H9 (cell line): Measurements from ENCODE around the gene CTNNA3. TPM values are rescaled to one million over a fixed set of nuclear protein-coding genes. Genes with fewer than 3 reads are reported as not detected.

ENCODE experiments used
- DNase-seq: peaks from one replicate; pipeline ENCODE4 v3.0.0-alpha.2; 2017
- H2AFZ ChIP-seq: one replicate; pipeline ENCODE4 v1.6.1; 2013; ENCODE audit warnings: mild to moderate bottlenecking, low read length, control low read depth, moderate library complexity
- H2AK5ac ChIP-seq: 2 replicates; pipeline ENCODE4 v1.6.1; 2013; ENCODE audit warnings: low read length, control low read depth, mixed read lengths; ENCODE audit not compliant: insufficient read length
- H2BK120ac ChIP-seq: one replicate; pipeline ENCODE4 v1.6.1; 2013; ENCODE audit warnings: low read depth, mild to moderate bottlenecking, low read length, control low read depth, inconsistent platforms; ENCODE audit not compliant: poor library complexity, severe bottlenecking
- H2BK12ac ChIP-seq: 2 replicates; pipeline ENCODE4 v1.6.1; 2013; ENCODE audit warnings: low read length, control low read depth, mixed read lengths, low read depth; ENCODE audit not compliant: insufficient read length
- H2BK15ac ChIP-seq: 2 replicates; pipeline ENCODE4 v1.6.1; 2013; ENCODE audit warnings: low read depth, low read length, control low read depth
- H2BK20ac ChIP-seq: one replicate; pipeline ENCODE4 v1.6.1; 2013; ENCODE audit warnings: low read depth, mild to moderate bottlenecking, low read length, control low read depth, inconsistent platforms; ENCODE audit not compliant: poor library complexity, severe bottlenecking
- H2BK5ac ChIP-seq: 2 replicates; pipeline ENCODE4 v1.6.1; 2013; ENCODE audit warnings: low read length, control low read depth, mixed read lengths; ENCODE audit not compliant: insufficient read length
- H3K14ac ChIP-seq: 2 replicates; pipeline ENCODE4 v1.6.1; 2013; ENCODE audit warnings: low read length, control low read depth; ENCODE audit not compliant: insufficient read depth
- H3K18ac ChIP-seq: 2 replicates; pipeline ENCODE4 v1.6.1; 2013; ENCODE audit warnings: low read depth, mild to moderate bottlenecking, mixed read lengths, low read length, control low read depth; ENCODE audit not compliant: insufficient read length
- H3K23ac ChIP-seq: 2 replicates; pipeline ENCODE4 v1.6.1; 2013; ENCODE audit warnings: low read length, control low read depth, mixed read lengths, low read depth; ENCODE audit not compliant: insufficient read length
- H3K23me2 ChIP-seq: 2 replicates; pipeline ENCODE4 v1.6.1; 2013; ENCODE audit warnings: low read depth, mild to moderate bottlenecking, mixed read lengths, low read length, control low read depth; ENCODE audit not compliant: insufficient read length, poor library complexity, severe bottlenecking
- H3K27ac ChIP-seq: 2 replicates; pipeline ENCODE4 v1.5.1; 2013; ENCODE audit warnings: low read length, control low read depth, mixed read lengths, low read depth; ENCODE audit not compliant: insufficient read length
- H3K27me3 ChIP-seq: 2 replicates; pipeline ENCODE4 v1.6.1; 2013; ENCODE audit warnings: low read length, control low read depth, inconsistent platforms; ENCODE audit not compliant: insufficient read depth
- H3K4ac ChIP-seq: 2 replicates; pipeline ENCODE4 v1.6.1; 2013; ENCODE audit warnings: low read depth, mild to moderate bottlenecking, control low read depth, inconsistent platforms, low read length, moderate library complexity
- H3K4me1 ChIP-seq: 2 replicates; pipeline ENCODE4 v1.6.1; 2013; ENCODE audit warnings: low read length, control low read depth, inconsistent platforms; ENCODE audit not compliant: insufficient read depth
- H3K4me2 ChIP-seq: 2 replicates; pipeline ENCODE4 v1.6.1; 2013; ENCODE audit warnings: low read length, control low read depth, mixed read lengths; ENCODE audit not compliant: insufficient read length, insufficient read depth
- H3K56ac ChIP-seq: 2 replicates; pipeline ENCODE4 v1.6.1; 2013; ENCODE audit warnings: low read depth, mild to moderate bottlenecking, mixed read lengths, low read length, control low read depth; ENCODE audit not compliant: insufficient read length
- H3K79me1 ChIP-seq: 2 replicates; pipeline ENCODE4 v1.6.1; 2013; ENCODE audit warnings: low read depth, mild to moderate bottlenecking, moderate library complexity, low read length, control low read depth, inconsistent platforms; ENCODE audit not compliant: insufficient read depth, poor library complexity, severe bottlenecking
- H3K79me2 ChIP-seq: 2 replicates; pipeline ENCODE4 v1.6.1; 2013; ENCODE audit warnings: low read length, control low read depth, inconsistent platforms; ENCODE audit not compliant: insufficient read depth
- H3K9ac ChIP-seq: 2 replicates; pipeline ENCODE4 v1.6.1; 2013; ENCODE audit warnings: low read length, control low read depth, mixed read lengths; ENCODE audit not compliant: insufficient read length; ENCODE audit errors: extremely low read depth
- H3K9me3 ChIP-seq: one replicate; pipeline ENCODE4 v1.6.1; 2013; ENCODE audit warnings: low read depth, low read length, inconsistent platforms; ENCODE audit not compliant: control insufficient read depth
- H3T11ph ChIP-seq: one replicate; pipeline ENCODE4 v1.6.1; 2013; ENCODE audit warnings: mild to moderate bottlenecking, low read length, control low read depth, inconsistent platforms
- H4K20me1 ChIP-seq: one replicate; pipeline ENCODE4 v1.6.1; 2013; ENCODE audit not compliant: control insufficient read depth, insufficient read length, insufficient read depth
- H4K5ac ChIP-seq: 2 replicates; pipeline ENCODE4 v1.6.1; 2013; ENCODE audit warnings: low read depth, mild to moderate bottlenecking, mixed read lengths, low read length, control low read depth; ENCODE audit not compliant: insufficient read length
- H4K8ac ChIP-seq: replicated peaks from 2 replicates; pipeline ENCODE4 v1.6.1; 2013; ENCODE audit warnings: low read length, control low read depth, mixed read lengths, low read depth; ENCODE audit not compliant: insufficient read length
- H4K91ac ChIP-seq: 2 replicates; pipeline ENCODE4 v1.6.1; 2013; ENCODE audit warnings: low read depth, mild to moderate bottlenecking, moderate library complexity, mixed read lengths, low read length, control low read depth; ENCODE audit not compliant: insufficient read length
- H3K27ac Mint-ChIP-seq, 3 experiments: 2 replicates in 2 of 3; 3 replicates in 1 of 3; pipeline ENCODE4 v1.8.0; 2020 to 2021; ENCODE audit warnings: mixed read lengths in 3 of 3, mild to moderate bottlenecking in 1 of 3, moderate library complexity in 1 of 3
- H3K27me3 Mint-ChIP-seq: 2 replicates; pipeline ENCODE4 v1.8.0; 2021; ENCODE audit warnings: low read depth, mild to moderate bottlenecking, moderate library complexity, mixed read lengths
- H3K36me3 Mint-ChIP-seq, 3 experiments: 2 replicates in 2 of 3; 3 replicates in 1 of 3; pipeline ENCODE4 v1.8.0; 2020 to 2021; ENCODE audit warnings: low read depth in 3 of 3, mixed read lengths in 3 of 3; ENCODE audit not compliant: insufficient read depth in 1 of 3
- H3K4me1 Mint-ChIP-seq, 2 experiments: 2 replicates each; pipeline ENCODE4 v1.8.0; 2020; ENCODE audit warnings: mixed read lengths in 2 of 2
- H3K4me3 Mint-ChIP-seq, 2 experiments: 2 replicates in 1 of 2; 3 replicates in 1 of 2; pipeline ENCODE4 v1.8.0; 2020 to 2021; ENCODE audit warnings: mild to moderate bottlenecking in 2 of 2, mixed read lengths in 2 of 2, moderate library complexity in 1 of 2
- H3K9me3 Mint-ChIP-seq, 2 experiments: 2 replicates in 1 of 2; 3 replicates in 1 of 2; pipeline ENCODE4 v1.8.0; 2020; ENCODE audit warnings: mild to moderate bottlenecking in 2 of 2, mixed read lengths in 2 of 2, moderate library complexity in 1 of 2
- CTCF ChIP-seq: fragments of 200-600 bp; sonication (generic); conservative IDR thresholded peaks from 3 replicates; pipeline ENCODE4 v1.8.0; 2021; ENCODE audit warnings: antibody characterized with exemption, mild to moderate bottlenecking
- WGBS: extraction: QIAGEN DNeasy Blood & Tissue Kit; methylation state at CpG from one replicate; pipeline ENCODE4 v1.1.7; 2013; ENCODE audit warnings: missing lambda C conversion rate, low lambda C conversion rate, mixed read lengths; ENCODE audit not compliant: insufficient read length; ENCODE audit errors: extremely low coverage; 5-methylcytosine and 5-hydroxymethylcytosine counted together
- total RNA-seq: library from RNA; stranded (reverse); gene quantifications from 2 replicates; pipeline ENCODE4 v1.2.1, GENCODE V29; 2021

CTNNA3 gene
- total RNA-seq, 1 experiment from 2014 or later, result 3.3 TPM

- no peak for DNase-seq
- no peak overlapping the region for H3K56ac ChIP-seq
- H3K36me3 Mint-ChIP-seq, result peaks cover 0 to 2% (median 0%) of the 10 kb centered on the region in 3 experiments; a peak in 1 of 7 replicates
These were observed 449.9 kb downstream of the CTNNA3 start for GRCh38 chr10:67246066-67246555.

More at GRCh38 chr10:67246066-67246555, 449.9 kb downstream of the CTNNA3 start:
- H3T11ph ChIP-seq, result no peak overlapping the region
- WGBS, result no CpG with 5 or more reads among the region's 3 CpGs
- H4K91ac ChIP-seq, result no peak overlapping the region
- no peaks in the 10 kb centered on the region for H3K79me2 ChIP-seq
- Mint-ChIP-seq H3K27me3 (no peaks in the 10 kb centered on the region), H3K4me1 (peaks cover 10 to 18% of the 10 kb centered on the region in 2 experiments), H3K27ac (no peak overlapping the region), H3K9me3 (no peaks in the 10 kb centered on the region; a peak in 2 of 5 replicates), H3K4me3 (no peak overlapping the region)
- no peak overlapping the region for H2BK5ac ChIP-seq
- H2BK12ac ChIP-seq, result no peak overlapping the region
- no peaks in the 10 kb centered on the region; the same call in 1 of the 2 replicates for H3K4me1 ChIP-seq
- H3K79me1 ChIP-seq, result no peaks in the 10 kb centered on the region
- no peak overlapping the region for H2AFZ ChIP-seq
- H2BK120ac ChIP-seq, result no peak overlapping the region
- H2AK5ac ChIP-seq, result no peak overlapping the region
- H2BK20ac ChIP-seq, result no peak overlapping the region
- H3K18ac ChIP-seq, result no peak overlapping the region
- H4K5ac ChIP-seq, result no peak overlapping the region
- no peaks in the 10 kb centered on the region for H3K9me3 ChIP-seq
- no peaks in the 10 kb centered on the region for H3K23me2 ChIP-seq
- TF ChIP-seq CTCF, result no peak
- H3K27me3 ChIP-seq, result no peaks in the 10 kb centered on the region
- H4K20me1 ChIP-seq, result no peaks in the 10 kb centered on the region
- no peak overlapping the region for H3K23ac ChIP-seq
- H3K9ac ChIP-seq, result no peak overlapping the region
- H4K8ac ChIP-seq, result no peak overlapping the region
- no peak overlapping the region for H3K14ac ChIP-seq
- no peak overlapping the region for H3K4me2 ChIP-seq
- no peak overlapping the region for H2BK15ac ChIP-seq
- no peak overlapping the region for H3K4ac ChIP-seq
- no peak overlapping the region for H3K27ac ChIP-seq
